B cell (primary cell): ENCODE results near the gene LSM7. TPM values are rescaled to one million over a fixed set of nuclear protein-coding genes. Genes with fewer than 3 reads are reported as not detected.

Experiments
- ATAC-seq: fragments of 200-7000 bp; cut with Tn5 transposase; one replicate; pipeline ENCODE4 v1.10.0; 2021; ENCODE audit warnings: low read depth, mild to moderate bottlenecking, moderate number of reproducible peaks, moderate library complexity
- CTCF ChIA-PET: fragments of 350-600 bp; sonication (Branson Sonifier 250); formaldehyde crosslinking; loops from one replicate; lab custom pipeline; 2021; ENCODE audit warnings: antibody characterized with exemption, inconsistent platforms; lab: Charles Lee
- POLR2A ChIA-PET: fragments of 350-600 bp; sonication (Branson Sonifier 250); formaldehyde crosslinking; loops from one replicate; lab custom pipeline; 2021; ENCODE audit warnings: antibody characterized with exemption; lab: Charles Lee
- DNase-seq: peaks from one replicate; pipeline ENCODE4 v3.0.0; 2013
- H2AFZ ChIP-seq: 2 replicates; pipeline ENCODE4 v1.6.1; 2012; ENCODE audit warnings: mild to moderate bottlenecking, low read depth, low read length; ENCODE audit not compliant: insufficient read depth, poor library complexity, severe bottlenecking
- H3K27ac ChIP-seq, 2 donors: 1 replicate in 1 of 2; 2 replicates in 1 of 2; pipeline ENCODE4 v1.5.1; 2012 to 2013; ENCODE audit warnings: low read length in 2 of 2, mild to moderate bottlenecking in 2 of 2, moderate library complexity in 1 of 2
- H3K27me3 ChIP-seq, 4 experiments: fragments of 200-600 bp in 1 of 4; sonication (generic) in 1 of 4; replicated peaks in 1 of 4; 1 replicate in 2 of 4; 2 replicates in 2 of 4; pipeline versions ENCODE4 v1.6.1 to v1.7.0; 2013 to 2016; ENCODE audit warnings: low read length in 3 of 4, mild to moderate bottlenecking in 2 of 4, mixed read lengths in 1 of 4, moderate library complexity in 1 of 4; ENCODE audit not compliant: insufficient read depth in 4 of 4, control insufficient read depth in 3 of 4; ENCODE audit errors: control extremely low read depth in 1 of 4
- H3K36me3 ChIP-seq, 2 experiments: replicated peaks in 1 of 2; 1 replicate in 1 of 2; 2 replicates in 1 of 2; pipeline versions ENCODE4 v1.6.1 to v1.7.1; 2013; ENCODE audit warnings: low read length in 1 of 2; ENCODE audit not compliant: insufficient read depth in 2 of 2, control insufficient read depth in 1 of 2; ENCODE audit errors: control extremely low read depth in 1 of 2, extremely low read depth in 1 of 2
- H3K4me1 ChIP-seq, 2 donors: fragments of 200-600 bp in 1 of 2; sonication (generic) in 1 of 2; 1 replicate in 1 of 2; 2 replicates in 1 of 2; pipeline versions ENCODE4 v1.5.1 to v1.6.1; 2013 to 2017; ENCODE audit warnings: low read length in 2 of 2; ENCODE audit not compliant: control insufficient read depth in 2 of 2, insufficient read depth in 2 of 2
- H3K4me2 ChIP-seq: replicated peaks from 2 replicates; pipeline ENCODE3; 2012; ENCODE audit warnings: mild to moderate bottlenecking, low read depth, low read length; ENCODE audit not compliant: poor library complexity, severe bottlenecking
- H3K4me3 ChIP-seq, 5 experiments: fragments of 200-600 bp in 1 of 5; sonication (generic) in 1 of 5; 1 replicate in 3 of 5; 2 replicates in 2 of 5; pipeline versions ENCODE4 v1.5.1 to v1.7.0; 2011 to 2016; ENCODE audit warnings: low read length in 4 of 5, mild to moderate bottlenecking in 4 of 5, low read depth in 2 of 5, control low read depth in 1 of 5, moderate library complexity in 1 of 5; ENCODE audit not compliant: insufficient read depth in 1 of 5; ENCODE audit errors: control extremely low read depth in 1 of 5, extremely low read depth in 1 of 5
- H3K79me2 ChIP-seq: fragments of 200-600 bp; sonication (generic); one replicate; pipeline ENCODE4 v1.6.0; 2016; ENCODE audit warnings: low read length; ENCODE audit not compliant: control insufficient read depth, insufficient read depth
- H3K9ac ChIP-seq: fragments of 200-600 bp; sonication (generic); 2 replicates; pipeline ENCODE4 v1.6.1; 2017; ENCODE audit warnings: mild to moderate bottlenecking, low read length, moderate library complexity
- H3K9me3 ChIP-seq, 3 donors: one replicate each; pipeline versions ENCODE4 v1.6.1 to v1.7.1; 2013; ENCODE audit warnings: low read length in 2 of 3; ENCODE audit not compliant: control insufficient read depth in 2 of 3, insufficient read depth in 1 of 3; ENCODE audit errors: control extremely low read depth in 1 of 3
- H4K20me1 ChIP-seq: 2 replicates; pipeline ENCODE4 v1.6.0; 2012; ENCODE audit warnings: mild to moderate bottlenecking, low read length; ENCODE audit not compliant: insufficient read depth, control insufficient read depth, poor library complexity, severe bottlenecking
- H3K27ac Mint-ChIP-seq: one replicate; pipeline ENCODE4 v1.8.0; 2021; ENCODE audit warnings: mixed read lengths
- H3K27me3 Mint-ChIP-seq: one replicate; pipeline ENCODE4 v1.8.0; 2021; ENCODE audit warnings: mixed read lengths
- H3K4me1 Mint-ChIP-seq: one replicate; pipeline ENCODE4 v1.8.0; 2021; ENCODE audit warnings: mixed read lengths
- H3K4me3 Mint-ChIP-seq: one replicate; pipeline ENCODE4 v1.8.0; 2021; ENCODE audit warnings: mixed read lengths
- H3K9me3 Mint-ChIP-seq: one replicate; pipeline ENCODE4 v1.8.0; 2022; ENCODE audit warnings: mixed read lengths; ENCODE audit not compliant: insufficient read depth
- CTCF ChIP-seq: fragments of 200-600 bp; IDR thresholded peaks from one replicate; pipeline ENCODE4 v1.8.0; 2022; ENCODE audit warnings: antibody characterized with exemption, mild to moderate bottlenecking
- EZH2 ChIP-seq: IDR thresholded peaks from 2 replicates; pipeline ENCODE4 v1.6.1; 2012; ENCODE audit warnings: borderline replicate concordance, low read depth, mild to moderate bottlenecking, moderate library complexity, low read length; ENCODE audit not compliant: insufficient read depth, poor library complexity, severe bottlenecking
- WGBS: methylation state at CpG from one replicate; pipeline ENCODE4 v1.1.5; 2013; ENCODE audit warnings: missing lambda C conversion rate; ENCODE audit not compliant: insufficient coverage; 5-methylcytosine and 5-hydroxymethylcytosine counted together
- intact Hi-C: fragments of 100-400 bp; cut with micrococcal nuclease; formaldehyde crosslinking; loops from one replicate; pipeline ENCODE4 v1.10.0; 2022
- polyA plus RNA-seq: library from polyadenylated mRNA; depleted of rRNA; stranded (reverse); fragments of >200 nt; gene quantifications from 2 replicates; pipeline ENCODE4 v1.2.3, GENCODE V29; 2012
- total RNA-seq, 2 donors: library from RNA; stranded (reverse); fragments of 120-200 nt in 1 of 2; gene quantifications; 1 replicate in 1 of 2; 2 replicates in 1 of 2; pipeline versions ENCODE4 v1.2.3 to v1.2.4, GENCODE V29; 2013 to 2022

The LSM7 gene
- total and polyA plus RNA-seq, 2 donors (not counting 1 experiment from before 2014, with no cell fraction given): 201 to 820 TPM

GRCh38 chr19:2302319-2303210 is 25.8 kb downstream of the LSM7 start:
- Histone ChIP-seq H3K9ac (peak overlapping the region; percentile 63), H3K36me3 (no peaks in the 10 kb centered on the region), H3K27me3 (peaks cover 0 to 18% (median 5%) of the 10 kb centered on the region in 4 experiments), H3K4me1 (peaks cover 45 to 66% of the 10 kb centered on the region in 2 donors), H2AFZ (peak overlapping the region; percentile 21), H4K20me1 (peaks cover 12% of the 10 kb centered on the region), H3K79me2 (peaks cover 32% of the 10 kb centered on the region), H3K4me3 (peak overlapping the region in 4 of 5 experiments; percentile 25 to 65 (median 43)), H3K27ac (peak overlapping the region; percentile 64 to 78), H3K4me2 (peak overlapping the region; percentile 88), H3K9me3 (peaks cover 0 to 23% (median 0%) of the 10 kb centered on the region in 3 donors)
- ChIA-PET POLR2A (interaction anchor here (0.6 to 3.0 kb wide), 19 partner anchors 8 to 322 kb away, joined by 3 to 35 read pairs (median 5); no protein-coding TSS in a partner anchor), CTCF (interaction anchor here (0.8 to 2.3 kb wide), 8 partner anchors 12 to 309 kb away, joined by 3 to 11 read pairs (median 4); no protein-coding TSS in a partner anchor)
- ATAC-seq (peak; percentile 48), DNase-seq (peak; percentile 78)
- Mint-ChIP-seq H3K4me3 (peak overlapping the region; percentile 87), H3K9me3 (peaks cover 2% of the 10 kb centered on the region), H3K27ac (peak overlapping the region; percentile 86), H3K4me1 (peaks cover 43% of the 10 kb centered on the region), H3K27me3 (peaks cover 4% of the 10 kb centered on the region)
- TF ChIP-seq EZH2: no peak
- no peak for TF ChIP-seq CTCF
- WGBS: 10% methylated on average over 62 of the region's 62 CpGs
- intact Hi-C loops: no loop called here
